Measurements from ENCODE around the gene ROR2. TPM values are rescaled to one million over a fixed set of nuclear protein-coding genes. Genes with fewer than 3 reads are reported as not detected.
"Not testable (repeated sequence)": the region's sequence is repeated elsewhere in the genome, so short reads cannot be mapped to it uniquely, and the experiment has no call there.

Gene ROR2
- total and polyA plus RNA-seq, 2 donors, result 28.2 to 33.7 TPM

- no peaks in the 10 kb centered on the region for H3K36me3 ChIP-seq (ENCODE audit: insufficient read depth)
- no peak overlapping the region for H3K4me3 ChIP-seq (ENCODE audit: low read depth, low read length)
- DNase-seq (ENCODE audit: extremely low spot score), result no peak
- H3K4me1 ChIP-seq (ENCODE audit: insufficient read depth), result no peaks in the 10 kb centered on the region
- no peak overlapping the region for H3K27ac ChIP-seq (ENCODE audit: low read depth)
- WGBS, result 61% methylated on average over 2 of the region's 2 CpGs
These were observed 394.9 kb downstream of the ROR2 start for GRCh38 chr9:91555132-91555531.

GRCh38 chr9:91549177-91549576, 400.9 kb downstream of the ROR2 start:
- 81% methylated on average over 5 of the region's 5 CpGs for WGBS
- Histone ChIP-seq H3K27ac (ENCODE audit: low read depth) (no peak overlapping the region), H3K36me3 (ENCODE audit: insufficient read depth) (no peaks in the 10 kb centered on the region), H3K4me3 (ENCODE audit: low read depth, low read length) (no peak overlapping the region), H3K4me1 (ENCODE audit: insufficient read depth) (no peaks in the 10 kb centered on the region)
- no peak for DNase-seq (ENCODE audit: extremely low spot score)

DNA sequence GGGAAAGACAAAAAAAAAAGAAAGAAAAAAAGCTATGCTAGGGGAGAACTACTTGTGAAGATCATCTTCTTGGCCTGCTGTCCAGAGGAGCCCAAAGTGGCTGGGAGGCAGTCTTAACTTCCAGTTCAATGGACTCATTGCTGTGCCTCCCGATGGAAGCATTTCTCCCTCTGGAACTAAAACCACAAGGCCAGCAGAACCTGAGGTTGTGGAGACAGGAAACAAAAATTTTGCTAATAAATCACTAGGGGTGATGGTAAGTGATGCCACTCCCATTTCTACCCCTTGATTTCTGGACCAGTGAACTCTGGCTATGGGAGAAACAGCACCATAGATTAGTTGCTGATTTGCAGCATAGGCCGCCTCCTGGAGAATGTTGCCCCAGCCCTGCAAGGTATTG, 402.9 kb downstream of the ROR2 start:
- no peaks in the 10 kb centered on the region for H3K36me3 ChIP-seq (ENCODE audit: insufficient read depth)
- H3K27ac ChIP-seq (ENCODE audit: low read depth), result no peak overlapping the region
- H3K4me1 ChIP-seq (ENCODE audit: insufficient read depth), result no peaks in the 10 kb centered on the region
- WGBS, result 96% methylated on average over 2 of the region's 2 CpGs
- no peak for DNase-seq (ENCODE audit: extremely low spot score)
- no peak overlapping the region for H3K4me3 ChIP-seq (ENCODE audit: low read depth, low read length)

DNA sequence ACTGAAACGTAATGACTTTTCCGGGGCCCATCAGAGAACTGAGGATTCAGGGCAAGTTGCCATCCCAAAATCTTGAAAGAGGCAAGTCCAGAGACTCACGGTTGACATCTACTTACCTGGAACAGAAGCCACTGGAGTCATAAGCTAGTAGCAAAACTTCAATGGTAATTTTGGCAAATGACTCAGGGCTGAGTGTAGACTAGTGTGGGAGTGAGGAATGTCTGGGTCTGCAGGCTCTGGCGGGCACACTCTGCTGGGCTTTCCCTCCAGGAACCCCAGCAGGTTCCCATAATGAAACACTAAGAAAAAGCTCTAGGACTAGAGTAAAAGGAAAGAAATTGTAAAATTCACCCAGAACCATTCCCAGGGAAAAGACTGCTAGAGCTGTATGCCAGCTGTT, 403.5 kb downstream of the ROR2 start:
- H3K27ac ChIP-seq (ENCODE audit: low read depth), result no peak overlapping the region
- DNase-seq (ENCODE audit: extremely low spot score), result no peak
- no peaks in the 10 kb centered on the region for H3K4me1 ChIP-seq (ENCODE audit: insufficient read depth)
- H3K4me3 ChIP-seq (ENCODE audit: low read depth, low read length), result no peak overlapping the region
- WGBS, result 80% methylated on average over 4 of the region's 4 CpGs
- no peaks in the 10 kb centered on the region for H3K36me3 ChIP-seq (ENCODE audit: insufficient read depth)

GRCh38 chr9:91541734-91542133, 408.3 kb downstream of the ROR2 start:
- Histone ChIP-seq H3K4me3 (ENCODE audit: low read depth, low read length) (no peak overlapping the region), H3K36me3 (ENCODE audit: insufficient read depth) (no peaks in the 10 kb centered on the region), H3K27ac (ENCODE audit: low read depth) (no peak overlapping the region), H3K4me1 (ENCODE audit: insufficient read depth) (no peaks in the 10 kb centered on the region)
- DNase-seq (ENCODE audit: extremely low spot score), result no peak
- WGBS, result 72% methylated on average over 3 of the region's 3 CpGs

DNA sequence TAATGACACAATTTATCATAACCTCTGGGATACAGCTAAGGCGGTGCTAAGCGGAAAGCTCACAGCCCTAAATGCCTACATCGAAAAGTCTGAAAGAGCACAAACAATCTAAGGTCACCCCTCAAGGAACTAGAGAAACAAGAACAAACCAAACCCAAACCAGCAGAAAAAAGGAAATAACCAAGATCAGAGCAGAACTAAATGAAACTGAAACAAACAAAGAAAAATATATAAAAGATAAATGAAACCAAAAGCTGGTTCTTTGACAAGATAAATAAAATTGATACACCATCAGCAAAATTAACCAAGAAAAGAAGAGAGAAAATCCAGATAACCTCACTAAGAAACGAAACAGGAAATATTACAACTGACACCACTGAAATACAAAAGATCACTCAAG, 409.5 kb downstream of the ROR2 start:
- H3K4me1 ChIP-seq (ENCODE audit: insufficient read depth); DNase-seq (ENCODE audit: extremely low spot score); H3K4me3 ChIP-seq (ENCODE audit: low read depth, low read length); H3K27ac ChIP-seq (ENCODE audit: low read depth); H3K36me3 ChIP-seq (ENCODE audit: insufficient read depth): not testable (repeated sequence)
- 83% methylated on average over 4 of the region's 4 CpGs for WGBS

- Histone ChIP-seq H3K4me1 (ENCODE audit: insufficient read depth) (no peaks in the 10 kb centered on the region), H3K27ac (ENCODE audit: low read depth) (no peak overlapping the region), H3K4me3 (ENCODE audit: low read depth, low read length) (no peak overlapping the region), H3K36me3 (ENCODE audit: insufficient read depth) (no peaks in the 10 kb centered on the region)
- 34% methylated on average over 3 of the region's 3 CpGs for WGBS
- peak; percentile 46 for DNase-seq (ENCODE audit: extremely low spot score)
These were observed 413.8 kb downstream of the ROR2 start for GRCh38 chr9:91536211-91536691.

- H3K36me3 ChIP-seq (ENCODE audit: insufficient read depth), result no peaks in the 10 kb centered on the region
- H3K4me3 ChIP-seq (ENCODE audit: low read depth, low read length), result no peak overlapping the region
- no peak for DNase-seq (ENCODE audit: extremely low spot score)
- no peaks in the 10 kb centered on the region for H3K4me1 ChIP-seq (ENCODE audit: insufficient read depth)
- H3K27ac ChIP-seq (ENCODE audit: low read depth), result no peak overlapping the region
These were observed 415.7 kb downstream of the ROR2 start for GRCh38 chr9:91534374-91534773.

GRCh38 chr9:91533382-91533781, 416.6 kb downstream of the ROR2 start:
- DNase-seq (ENCODE audit: extremely low spot score), result no peak
- WGBS, result 82% methylated on average over 7 of the region's 7 CpGs

GRCh38 chr9:91532325-91532724, 417.7 kb downstream of the ROR2 start:
- H3K4me3 ChIP-seq (ENCODE audit: low read depth, low read length), result no peak overlapping the region
- H3K36me3 ChIP-seq (ENCODE audit: insufficient read depth), result no peaks in the 10 kb centered on the region
- no peaks in the 10 kb centered on the region for H3K4me1 ChIP-seq (ENCODE audit: insufficient read depth)
- WGBS, result 93% methylated on average over 3 of the region's 3 CpGs
- DNase-seq (ENCODE audit: extremely low spot score), result no peak
- no peak overlapping the region for H3K27ac ChIP-seq (ENCODE audit: low read depth)

More at GRCh38 chr9:91533382-91533781, 416.6 kb downstream of the ROR2 start:
- Histone ChIP-seq H3K4me3 (ENCODE audit: low read depth, low read length) (no peak overlapping the region), H3K27ac (ENCODE audit: low read depth) (no peak overlapping the region), H3K4me1 (ENCODE audit: insufficient read depth) (no peaks in the 10 kb centered on the region), H3K36me3 (ENCODE audit: insufficient read depth) (no peaks in the 10 kb centered on the region)

- no peak overlapping the region for H3K27ac ChIP-seq (ENCODE audit: low read depth)
- DNase-seq (ENCODE audit: extremely low spot score), result no peak
- H3K4me3 ChIP-seq (ENCODE audit: low read depth, low read length), result no peak overlapping the region
- 32% methylated on average over 2 of the region's 2 CpGs for WGBS
- H3K4me1 ChIP-seq (ENCODE audit: insufficient read depth), result no peaks in the 10 kb centered on the region
- no peaks in the 10 kb centered on the region for H3K36me3 ChIP-seq (ENCODE audit: insufficient read depth)
These were observed 419.2 kb downstream of the ROR2 start for GRCh38 chr9:91530829-91531228.

- Histone ChIP-seq H3K27ac (ENCODE audit: low read depth) (no peak overlapping the region), H3K4me1 (ENCODE audit: insufficient read depth) (no peaks in the 10 kb centered on the region), H3K36me3 (ENCODE audit: insufficient read depth) (no peaks in the 10 kb centered on the region), H3K4me3 (ENCODE audit: low read depth, low read length) (no peak overlapping the region)
- no peak for DNase-seq (ENCODE audit: extremely low spot score)
- 0% methylated on average over 1 of the region's 1 CpG for WGBS
These were observed 427.5 kb downstream of the ROR2 start for GRCh38 chr9:91522481-91522880.

GRCh38 chr9:91519520-91520277, 430.3 kb downstream of the ROR2 start:
- DNase-seq (ENCODE audit: extremely low spot score), result no peak

GRCh38 chr9:91518462-91518861, 431.6 kb downstream of the ROR2 start:
- no peaks in the 10 kb centered on the region for H3K4me1 ChIP-seq (ENCODE audit: insufficient read depth)
- no peak overlapping the region for H3K27ac ChIP-seq (ENCODE audit: low read depth)
- no peak for DNase-seq (ENCODE audit: extremely low spot score)
- 87% methylated on average over 5 of the region's 5 CpGs for WGBS
- no peaks in the 10 kb centered on the region for H3K36me3 ChIP-seq (ENCODE audit: insufficient read depth)
- no peak overlapping the region for H3K4me3 ChIP-seq (ENCODE audit: low read depth, low read length)

More at GRCh38 chr9:91519520-91520277, 430.3 kb downstream of the ROR2 start:
- Histone ChIP-seq H3K4me3 (ENCODE audit: low read depth, low read length) (no peak overlapping the region), H3K4me1 (ENCODE audit: insufficient read depth) (no peaks in the 10 kb centered on the region), H3K36me3 (ENCODE audit: insufficient read depth) (no peaks in the 10 kb centered on the region), H3K27ac (ENCODE audit: low read depth) (no peak overlapping the region)
- WGBS, result 85% methylated on average over 2 of the region's 2 CpGs

Data from urinary bladder (tissue), 4 donors.